ENCODE measurements around the gene SLC25A13.

SLC25A13 gene

GRCh38 chr7:96074871-96075270, 247.0 kb downstream of the SLC25A13 start:
- no peak for DNase-seq (ENCODE audit: low spot score)
- TF ChIP-seq CTCF (IDR thresholded peaks at IDR 0.05; ENCODE audit: extremely low read depth, insufficient read depth, missing control alignments), result no peak
- in situ Hi-C loops (cut with MboI; ENCODE audit: low pct_unique_long_range_greater_than_20kb, low sequenced_read_pairs, unreplicated experiment), result loop anchor here (25.0 kb wide), 1 partner anchor 962 kb away; no protein-coding TSS in a partner anchor
